ENCODE data around the gene LINC01488. TPM values are rescaled to one million over a fixed set of nuclear protein-coding genes. Genes with fewer than 3 reads are reported as not detected.

Gene LINC01488
- polyA plus RNA-seq, 1 of the 3 experiments (the other 2 are of a cell fraction): not detected

- no peaks in the 10 kb centered on the region for H3K9me3 ChIP-seq
- H3K27ac ChIP-seq (ENCODE audit: low read depth in 2 of 2, low read length in 1 of 2): 0 out of 4 replicates have a peak overlapping the region, but pooled peaks of 1 of the 2 experiments have one; percentile 3
- no peak for DNase-seq
- POLR2A ChIA-PET: interaction anchor here (2.7 kb wide), 1 partner anchor 288 kb away, joined by 8 read pairs; no protein-coding TSS in a partner anchor
- H3K9me2 ChIP-seq: no peaks in the 10 kb centered on the region
- no peak overlapping the region for H3K4me3 ChIP-seq (ENCODE audit: low read depth in 2 of 2, low read length in 1 of 2)
- H3K9ac ChIP-seq: no peak overlapping the region
- CTCF ChIA-PET: no interaction called here
- 96% methylated on average over 10 of the region's 11 CpGs for WGBS (ENCODE audit: low lambda C conversion rate)
- H3K36me3 ChIP-seq (replicated peaks in 1 of 2; ENCODE audit: control insufficient read depth in 1 of 2, insufficient read depth in 2 of 2, low read length in 1 of 2): no peaks in the 10 kb centered on the region
- no peaks in the 10 kb centered on the region for H3K79me2 ChIP-seq (ENCODE audit: insufficient read depth)
- peaks cover 43 to 47% of the 10 kb centered on the region in 2 experiments for H3K4me1 ChIP-seq (ENCODE audit: control insufficient read depth in 1 of 2, insufficient read depth in 2 of 2, low read depth in 1 of 2, low read length in 1 of 2)
- peaks cover 16% of the 10 kb centered on the region for H3F3A ChIP-seq (replicated peaks; ENCODE audit: insufficient read depth)
- H2AFZ ChIP-seq (ENCODE audit: low read depth): no peak overlapping the region
- H3K27me3 ChIP-seq (ENCODE audit: insufficient read depth): no peaks in the 10 kb centered on the region
- TF ChIP-seq GATA2 (CRISPR knock-in tag; IDR thresholded peaks at IDR 0.05): no peak
- TF ChIP-seq, protein P1, sequence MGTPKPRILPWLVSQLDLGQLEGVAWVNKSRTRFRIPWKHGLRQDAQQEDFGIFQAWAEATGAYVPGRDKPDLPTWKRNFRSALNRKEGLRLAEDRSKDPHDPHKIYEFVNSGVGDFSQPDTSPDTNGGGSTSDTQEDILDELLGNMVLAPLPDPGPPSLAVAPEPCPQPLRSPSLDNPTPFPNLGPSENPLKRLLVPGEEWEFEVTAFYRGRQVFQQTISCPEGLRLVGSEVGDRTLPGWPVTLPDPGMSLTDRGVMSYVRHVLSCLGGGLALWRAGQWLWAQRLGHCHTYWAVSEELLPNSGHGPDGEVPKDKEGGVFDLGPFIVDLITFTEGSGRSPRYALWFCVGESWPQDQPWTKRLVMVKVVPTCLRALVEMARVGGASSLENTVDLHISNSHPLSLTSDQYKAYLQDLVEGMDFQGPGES (IDR thresholded peaks at IDR 0.05; ENCODE audit: low read depth, low read length): no peak
- no peak for TF ChIP-seq MXI1 (IDR thresholded peaks at IDR 0.05; ENCODE audit: low read depth, low read length)
- TF ChIP-seq SMC3 (IDR thresholded peaks at IDR 0.05; ENCODE audit: low read depth, low read length): no peak
- TF ChIP-seq FOXJ3 (CRISPR knock-in tag; IDR thresholded peaks at IDR 0.05): no peak
- TF ChIP-seq GABPA (IDR thresholded peaks at IDR 0.05; ENCODE audit: low read depth): no peak
- TF ChIP-seq CHD2 (IDR thresholded peaks at IDR 0.05; ENCODE audit: low read length, partially characterized antibody): no peak
- no peak for TF ChIP-seq YY1 (IDR thresholded peaks at IDR 0.05; ENCODE audit: low read depth)
- H4K20me1 ChIP-seq (ENCODE audit: insufficient read depth): no peaks in the 10 kb centered on the region
- H3K4me2 ChIP-seq: no peak overlapping the region
Measured at GRCh38 chr11:69445131-69445470, 36.4 kb upstream of the LINC01488 start.

DNA sequence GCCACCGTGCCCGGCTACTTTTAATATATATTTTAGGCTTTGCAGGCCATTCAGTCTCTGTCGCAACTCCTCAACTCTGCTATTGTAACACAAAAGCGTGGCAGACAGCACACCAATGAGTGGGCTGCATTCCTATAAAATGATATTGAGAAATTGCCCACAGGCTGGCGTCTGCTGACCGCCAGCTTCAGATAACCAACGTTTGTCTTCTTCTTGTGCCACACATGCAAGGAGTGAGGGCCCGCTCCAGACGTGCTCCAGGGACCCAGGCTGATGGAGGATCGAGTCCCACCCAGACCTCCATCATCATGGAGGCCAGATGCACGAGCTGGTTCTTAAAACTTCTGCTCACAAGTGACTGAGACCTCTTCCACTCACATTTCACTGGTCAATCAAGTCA, 35.4 kb upstream of the LINC01488 start:
- H3K79me2 ChIP-seq (ENCODE audit: insufficient read depth): no peaks in the 10 kb centered on the region
- peaks cover 13% of the 10 kb centered on the region for H3F3A ChIP-seq (replicated peaks; ENCODE audit: insufficient read depth)
- no peak for DNase-seq
- CTCF ChIA-PET: interaction anchor here (0.9 to 1.0 kb wide), 2 partner anchors 197 to 344 kb away, joined by 3 read pairs; no protein-coding TSS in a partner anchor
- TF ChIP-seq, protein P2, sequence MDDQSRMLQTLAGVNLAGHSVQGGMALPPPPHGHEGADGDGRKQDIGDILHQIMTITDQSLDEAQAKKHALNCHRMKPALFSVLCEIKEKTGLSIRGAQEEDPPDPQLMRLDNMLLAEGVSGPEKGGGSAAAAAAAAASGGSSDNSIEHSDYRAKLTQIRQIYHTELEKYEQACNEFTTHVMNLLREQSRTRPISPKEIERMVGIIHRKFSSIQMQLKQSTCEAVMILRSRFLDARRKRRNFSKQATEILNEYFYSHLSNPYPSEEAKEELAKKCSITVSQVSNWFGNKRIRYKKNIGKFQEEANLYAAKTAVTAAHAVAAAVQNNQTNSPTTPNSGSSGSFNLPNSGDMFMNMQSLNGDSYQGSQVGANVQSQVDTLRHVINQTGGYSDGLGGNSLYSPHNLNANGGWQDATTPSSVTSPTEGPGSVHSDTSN (IDR thresholded peaks at IDR 0.05): no peak
- H3K9me2 ChIP-seq: no peaks in the 10 kb centered on the region
- no peaks in the 10 kb centered on the region for H4K20me1 ChIP-seq (ENCODE audit: insufficient read depth)
- POLR2A ChIA-PET: no interaction called here
- H3K27me3 ChIP-seq (ENCODE audit: insufficient read depth): no peaks in the 10 kb centered on the region
- H2AFZ ChIP-seq (ENCODE audit: low read depth): no peak overlapping the region
- H3K27ac ChIP-seq (ENCODE audit: low read depth in 2 of 2, low read length in 1 of 2): no peak overlapping the region
- no peaks in the 10 kb centered on the region for H3K36me3 ChIP-seq (replicated peaks in 1 of 2; ENCODE audit: control insufficient read depth in 1 of 2, insufficient read depth in 2 of 2, low read length in 1 of 2)
- WGBS (ENCODE audit: low lambda C conversion rate): 92% methylated on average over 11 of the region's 11 CpGs
- no peaks in the 10 kb centered on the region for H3K9me3 ChIP-seq
- H3K9ac ChIP-seq: no peak overlapping the region
- peaks cover 48 to 52% of the 10 kb centered on the region in 2 experiments for H3K4me1 ChIP-seq (ENCODE audit: control insufficient read depth in 1 of 2, insufficient read depth in 2 of 2, low read depth in 1 of 2, low read length in 1 of 2)
- H3K4me3 ChIP-seq (ENCODE audit: low read depth in 2 of 2, low read length in 1 of 2): no peak overlapping the region
- H3K4me2 ChIP-seq: no peak overlapping the region

GRCh38 chr11:69447786-69448185, 33.7 kb upstream of the LINC01488 start:
- Histone ChIP-seq H3K9me2 (no peaks in the 10 kb centered on the region), H3K4me3 (ENCODE audit: low read depth in 2 of 2, low read length in 1 of 2) (no peak overlapping the region), H3K4me1 (ENCODE audit: control insufficient read depth in 1 of 2, insufficient read depth in 2 of 2, low read depth in 1 of 2, low read length in 1 of 2) (peaks cover 40 to 42% of the 10 kb centered on the region in 2 experiments), H3K27me3 (ENCODE audit: insufficient read depth) (no peaks in the 10 kb centered on the region), H3K79me2 (ENCODE audit: insufficient read depth) (no peaks in the 10 kb centered on the region), H3K9me3 (no peaks in the 10 kb centered on the region), H2AFZ (ENCODE audit: low read depth) (no peak overlapping the region), H4K20me1 (ENCODE audit: insufficient read depth) (no peaks in the 10 kb centered on the region), H3K36me3 (replicated peaks in 1 of 2; ENCODE audit: control insufficient read depth in 1 of 2, insufficient read depth in 2 of 2, low read length in 1 of 2) (no peaks in the 10 kb centered on the region), H3K27ac (ENCODE audit: low read depth in 2 of 2, low read length in 1 of 2) (no peak overlapping the region), H3F3A (replicated peaks; ENCODE audit: insufficient read depth) (peaks cover 10% of the 10 kb centered on the region), H3K9ac (no peak overlapping the region), H3K4me2 (no peak overlapping the region)
- ChIA-PET POLR2A (interaction anchor here (0.9 kb wide), 1 partner anchor 197 kb away, joined by 3 read pairs; no protein-coding TSS in a partner anchor), CTCF (interaction anchor here (1.0 to 2.7 kb wide), 4 partner anchors 197 to 345 kb away, joined by 3 to 13 read pairs (median 3); no protein-coding TSS in a partner anchor)
- WGBS (ENCODE audit: low lambda C conversion rate): 82% methylated on average over 5 of the region's 7 CpGs
- DNase-seq: no peak
- TF ChIP-seq YY1 (IDR thresholded peaks at IDR 0.05; ENCODE audit: low read depth) (no peak), CHD2 (IDR thresholded peaks at IDR 0.05; ENCODE audit: low read length, partially characterized antibody) (no peak), GABPA (IDR thresholded peaks at IDR 0.05; ENCODE audit: low read depth) (no peak), RCOR1 (IDR thresholded peaks at IDR 0.05; ENCODE audit: low read length) (no peak), FOXM1 (IDR thresholded peaks at IDR 0.05; ENCODE audit: low read depth) (no peak), TEAD4 (IDR thresholded peaks at IDR 0.05; ENCODE audit: borderline replicate concordance, insufficient read depth) (no peak), TAF1 (IDR thresholded peaks at IDR 0.05; ENCODE audit: borderline replicate concordance, low read depth, low read length) (no peak), EZH2phosphoT487 (IDR thresholded peaks at IDR 0.05; ENCODE audit: borderline replicate concordance, low read depth) (no peak), SMC3 (IDR thresholded peaks at IDR 0.05; ENCODE audit: low read depth, low read length) (no peak)
- TF ChIP-seq, protein P3, sequence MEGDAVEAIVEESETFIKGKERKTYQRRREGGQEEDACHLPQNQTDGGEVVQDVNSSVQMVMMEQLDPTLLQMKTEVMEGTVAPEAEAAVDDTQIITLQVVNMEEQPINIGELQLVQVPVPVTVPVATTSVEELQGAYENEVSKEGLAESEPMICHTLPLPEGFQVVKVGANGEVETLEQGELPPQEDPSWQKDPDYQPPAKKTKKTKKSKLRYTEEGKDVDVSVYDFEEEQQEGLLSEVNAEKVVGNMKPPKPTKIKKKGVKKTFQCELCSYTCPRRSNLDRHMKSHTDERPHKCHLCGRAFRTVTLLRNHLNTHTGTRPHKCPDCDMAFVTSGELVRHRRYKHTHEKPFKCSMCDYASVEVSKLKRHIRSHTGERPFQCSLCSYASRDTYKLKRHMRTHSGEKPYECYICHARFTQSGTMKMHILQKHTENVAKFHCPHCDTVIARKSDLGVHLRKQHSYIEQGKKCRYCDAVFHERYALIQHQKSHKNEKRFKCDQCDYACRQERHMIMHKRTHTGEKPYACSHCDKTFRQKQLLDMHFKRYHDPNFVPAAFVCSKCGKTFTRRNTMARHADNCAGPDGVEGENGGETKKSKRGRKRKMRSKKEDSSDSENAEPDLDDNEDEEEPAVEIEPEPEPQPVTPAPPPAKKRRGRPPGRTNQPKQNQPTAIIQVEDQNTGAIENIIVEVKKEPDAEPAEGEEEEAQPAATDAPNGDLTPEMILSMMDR (IDR thresholded peaks at IDR 0.05): no peak
- TF ChIP-seq, protein P4, sequence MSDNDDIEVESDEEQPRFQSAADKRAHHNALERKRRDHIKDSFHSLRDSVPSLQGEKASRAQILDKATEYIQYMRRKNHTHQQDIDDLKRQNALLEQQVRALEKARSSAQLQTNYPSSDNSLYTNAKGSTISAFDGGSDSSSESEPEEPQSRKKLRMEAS (IDR thresholded peaks at IDR 0.05; ENCODE audit: low read depth): no peak
- TF ChIP-seq, protein P2 (IDR thresholded peaks at IDR 0.05): no peak
